Stimulated activated CD4-positive, alpha-beta T cell treated with anti-CD3 and anti-CD28 coated beads, Interleukin-1b, Interleukin-23, amount 100 ng/mL, for 24 hours (primary cell): ENCODE data around the gene DOK3.

Experiments
- DNase-seq, 4 experiments: peaks; one replicate each; pipeline ENCODE4 v3.0.0-alpha.2; 2020; ENCODE audit warnings: low read depth in 4 of 4, low spot score in 1 of 4

The DOK3 gene

GRCh38 chr5:177513500-177513899 lies 3.9 kb upstream of the DOK3 start:
- DNase-seq = no peak

- DNase-seq = no peak
Measured at GRCh38 chr5:177512736-177513380, 3.2 kb upstream of the DOK3 start.

GRCh38 chr5:177511796-177512675 lies 2.4 kb upstream of the DOK3 start:
- DNase-seq = no peak

GRCh38 chr5:177511181-177511580 lies 1.6 kb upstream of the DOK3 start:
- DNase-seq = no peak

- no peak for DNase-seq
Measured at GRCh38 chr5:177510567-177511053, 984 bp upstream of the DOK3 start.

- DNase-seq = no peak
Measured at GRCh38 chr5:177509991-177510566, 453 bp upstream of the DOK3 start.

GRCh38 chr5:177508837-177509236 lies 789 bp downstream of the DOK3 start:
- no peak for DNase-seq

GRCh38 chr5:177508221-177508611 lies 1.4 kb downstream of the DOK3 start:
- DNase-seq = no peak

GRCh38 chr5:177507596-177508220 lies 1.9 kb downstream of the DOK3 start:
- DNase-seq = no peak

- no peak for DNase-seq
Measured at GRCh38 chr5:177507165-177507564, 2.5 kb downstream of the DOK3 start.

- no peak for DNase-seq
Measured at GRCh38 chr5:177505075-177505474, 4.6 kb downstream of the DOK3 start.

- no peak for DNase-seq
Measured at GRCh38 chr5:177504086-177505056, 5.3 kb downstream of the DOK3 start.

GRCh38 chr5:177503351-177504085 lies 6.1 kb downstream of the DOK3 start:
- no peak for DNase-seq

- no peak for DNase-seq
Measured at GRCh38 chr5:177502886-177503285, 6.7 kb downstream of the DOK3 start.

- no peak for DNase-seq
Measured at GRCh38 chr5:177501874-177502678, 7.5 kb downstream of the DOK3 start.

- peak; percentile 78 to 90 (median 84) for DNase-seq
Measured at GRCh38 chr5:177500685-177501522, 8.7 kb downstream of the DOK3 start.

GRCh38 chr5:177499842-177500241 lies 9.8 kb downstream of the DOK3 start:
- DNase-seq = no peak
